Endothelial cell of umbilical vein (primary cell): ENCODE results near the gene CDKN1C. TPM values are rescaled to one million over a fixed set of nuclear protein-coding genes. Genes with fewer than 3 reads are reported as not detected.

Experiments
- BruUV-seq: library from RNA; stranded (reverse); fragments of 400-500 nt; replicated peaks from 2 replicates; lab custom pipeline; 2021; lab: Mats Ljungman, UMichigan
- CTCF ChIA-PET: fragments of 300-600, 350-600 bp; sonication (Branson Sonifier 250); formaldehyde crosslinking; loops from one replicate; lab custom pipeline; 2021; ENCODE audit warnings: antibody characterized with exemption, inconsistent platforms; lab: Charles Lee
- POLR2A ChIA-PET: fragments of 300-600, 350-600 bp; sonication (Branson Sonifier 250); formaldehyde crosslinking; loops from one replicate; lab custom pipeline; 2021; ENCODE audit warnings: antibody characterized with exemption, inconsistent platforms; lab: Charles Lee
- DNase-seq: peaks from one replicate; pipeline ENCODE4 v3.0.0-alpha.2; 2011; ENCODE audit warnings: low read depth, low spot score
- FAIRE-seq: peaks from 2 replicates; lab custom pipeline; 2011; peaks lifted over from hg19 to GRCh38; lab: Jason Lieb, UNC
- H2AFZ ChIP-seq: 2 replicates; pipeline ENCODE4 v1.6.0; 2012; ENCODE audit warnings: low read depth, low read length, control low read depth, inconsistent platforms
- H3K27ac ChIP-seq: 2 replicates; pipeline ENCODE4 v1.5.1; 2011; ENCODE audit warnings: low read depth, mild to moderate bottlenecking, control low read depth, low read length, moderate library complexity; ENCODE audit not compliant: insufficient read depth
- H3K27me3 ChIP-seq, 2 experiments: 2 replicates each; pipeline versions ENCODE4 v1.6.0 to v1.6.1; 2011; ENCODE audit warnings: low read length in 2 of 2, mixed read lengths in 1 of 2; ENCODE audit not compliant: control insufficient read depth in 2 of 2, insufficient read depth in 2 of 2
- H3K36me3 ChIP-seq, 2 experiments: 2 replicates in 1 of 2; 3 replicates in 1 of 2; pipeline ENCODE4 v1.5.1; 2011; ENCODE audit warnings: low read length in 2 of 2, mild to moderate bottlenecking in 1 of 2, moderate library complexity in 1 of 2; ENCODE audit not compliant: control insufficient read depth in 2 of 2, insufficient read depth in 2 of 2; ENCODE audit errors: extremely low read depth in 1 of 2
- H3K4me1 ChIP-seq: 3 replicates; pipeline ENCODE4 v1.5.1; 2011; ENCODE audit warnings: mild to moderate bottlenecking, low read length; ENCODE audit not compliant: control insufficient read depth, insufficient read depth; ENCODE audit errors: extremely low read depth
- H3K4me2 ChIP-seq: 2 replicates; pipeline ENCODE4 v1.6.1; 2011; ENCODE audit warnings: low read length, control low read depth, mixed read lengths; ENCODE audit not compliant: insufficient read depth
- H3K4me3 ChIP-seq, 3 experiments: fragments of 200-600 bp in 1 of 3; sonication (generic), shearing (Covaris generic) in 1 of 3; replicated peaks in 1 of 3; 2 replicates each; pipeline ENCODE4 v1.5.1; 2011 to 2016; ENCODE audit warnings: control low read depth in 3 of 3, low read length in 3 of 3, mild to moderate bottlenecking in 2 of 3, inconsistent platforms in 1 of 3, low read depth in 1 of 3, moderate library complexity in 1 of 3; ENCODE audit not compliant: insufficient read depth in 1 of 3
- H3K79me2 ChIP-seq: 2 replicates; pipeline ENCODE4 v1.6.0; 2012; ENCODE audit warnings: low read length, inconsistent platforms; ENCODE audit not compliant: control insufficient read depth, insufficient read depth
- H3K9ac ChIP-seq: replicated peaks from 2 replicates; pipeline ENCODE3; 2011; ENCODE audit warnings: low read length, control low read depth; ENCODE audit not compliant: insufficient read depth; ENCODE audit errors: extremely low read depth
- H3K9me1 ChIP-seq: replicated peaks from 3 replicates; pipeline ENCODE4 v1.6.0; 2011; ENCODE audit warnings: mild to moderate bottlenecking, low read length; ENCODE audit not compliant: control insufficient read depth, insufficient read depth; ENCODE audit errors: extremely low read depth
- H3K9me3 ChIP-seq: replicated peaks from 2 replicates; pipeline ENCODE4 v1.5.1; 2012; ENCODE audit warnings: low read length, inconsistent platforms; ENCODE audit not compliant: control insufficient read depth, insufficient read depth
- H4K20me1 ChIP-seq: replicated peaks from 2 replicates; pipeline ENCODE3; 2011; ENCODE audit warnings: mild to moderate bottlenecking, low read length; ENCODE audit not compliant: control insufficient read depth, insufficient read depth; ENCODE audit errors: extremely low read depth
- EZH2 ChIP-seq: IDR thresholded peaks from 2 replicates; pipeline ENCODE4 v1.6.1; 2012; ENCODE audit warnings: borderline replicate concordance, low read depth, mild to moderate bottlenecking, moderate library complexity, low read length, inconsistent platforms; ENCODE audit not compliant: severe bottlenecking
- FOS ChIP-seq: IDR thresholded peaks from 2 replicates; pipeline ENCODE4 v1.6.1; 2011; ENCODE audit warnings: mild to moderate bottlenecking, low read length, moderate library complexity, borderline replicate concordance; ENCODE audit not compliant: insufficient read depth
- GATA2 ChIP-seq: IDR thresholded peaks from 2 replicates; pipeline ENCODE4 v1.7.0; 2011; ENCODE audit warnings: low read depth, mild to moderate bottlenecking, moderate library complexity, mixed read lengths, low read length; ENCODE audit not compliant: insufficient read length, insufficient read depth
- JUN ChIP-seq: IDR thresholded peaks from 2 replicates; pipeline ENCODE4 v1.6.1; 2011; ENCODE audit warnings: borderline replicate concordance, low read depth; ENCODE audit not compliant: insufficient read length, insufficient read depth
- MYC ChIP-seq: IDR thresholded peaks from one replicate; pipeline ENCODE4 v1.6.1; 2011; ENCODE audit warnings: mild to moderate bottlenecking, low read depth, low read length
- POLR2A ChIP-seq: IDR thresholded peaks from 2 replicates; pipeline ENCODE4 v1.6.1; 2012; ENCODE audit warnings: low read depth, mild to moderate bottlenecking, control low read depth, low read length
- POLR2AphosphoS5 ChIP-seq: IDR thresholded peaks from 2 replicates; pipeline ENCODE4 v1.6.1; 2012; ENCODE audit warnings: low read depth, mild to moderate bottlenecking, control low read depth, low read length, moderate library complexity; ENCODE audit not compliant: insufficient read depth
- dilution Hi-C: fragments of 300-500 bp; cut with MboI; formaldehyde crosslinking; loops from one replicate; pipeline ENCODE4 v1.15.0; 2019; ENCODE audit warnings: low sequenced_read_pairs; ENCODE audit not compliant: extremely low pct_ligation_motif_present
- intact Hi-C: fragments of 100-400 bp; cut with micrococcal nuclease; formaldehyde crosslinking; loops from one replicate; pipeline ENCODE4 v1.10.0; 2022
- polyA plus RNA-seq, 4 experiments: library from polyadenylated mRNA; depleted of rRNA in 3 of 4; stranded (reverse) in 3 of 4; unstranded in 1 of 4; fragments of >200 nt; gene quantifications; 2 replicates each; pipeline versions ENCODE4 v1.2.1 to v1.2.3, GENCODE V29; 2011 to 2012; ENCODE audit warnings: missing spikeins in 1 of 4
- total RNA-seq: library from RNA; stranded (reverse); gene quantifications from 2 replicates; pipeline ENCODE4 v1.2.3, GENCODE V29; 2021
- TF ChIP-seq, protein P1 (sequence below), 2 donors: IDR thresholded peaks; 1 replicate in 1 of 2; 2 replicates in 1 of 2; pipeline ENCODE4 v1.5.1; 2011; ENCODE audit warnings: low read length in 2 of 2, mild to moderate bottlenecking in 2 of 2, moderate library complexity in 2 of 2, control low read depth in 1 of 2, inconsistent platforms in 1 of 2, low read depth in 1 of 2; ENCODE audit not compliant: insufficient read depth in 1 of 2; ENCODE audit errors: extremely low read depth in 1 of 2

Gene CDKN1C
- total and polyA plus RNA-seq, 2 donors (not counting 3 experiments of a cell fraction or from before 2014, with no cell fraction given): 4.1 to 9.0 TPM

- ChIA-PET POLR2A (no interaction called here), CTCF (no interaction called here)
- BruUV-seq: no TSS peak
- Histone ChIP-seq H3K27me3 (peaks cover 21 to 26% of the 10 kb centered on the region in 2 experiments), H3K9me1 (no peaks in the 10 kb centered on the region), H3K36me3 (no peaks in the 10 kb centered on the region), H3K9me3 (no peaks in the 10 kb centered on the region), H3K4me2 (no peak overlapping the region), H4K20me1 (no peaks in the 10 kb centered on the region), H3K4me3 (no peak overlapping the region), H3K4me1 (no peaks in the 10 kb centered on the region), H2AFZ (no peak overlapping the region), H3K79me2 (no peaks in the 10 kb centered on the region), H3K9ac (no peak overlapping the region), H3K27ac (no peak overlapping the region)
- dilution Hi-C loops: no loop called here
- TF ChIP-seq, protein P1, sequence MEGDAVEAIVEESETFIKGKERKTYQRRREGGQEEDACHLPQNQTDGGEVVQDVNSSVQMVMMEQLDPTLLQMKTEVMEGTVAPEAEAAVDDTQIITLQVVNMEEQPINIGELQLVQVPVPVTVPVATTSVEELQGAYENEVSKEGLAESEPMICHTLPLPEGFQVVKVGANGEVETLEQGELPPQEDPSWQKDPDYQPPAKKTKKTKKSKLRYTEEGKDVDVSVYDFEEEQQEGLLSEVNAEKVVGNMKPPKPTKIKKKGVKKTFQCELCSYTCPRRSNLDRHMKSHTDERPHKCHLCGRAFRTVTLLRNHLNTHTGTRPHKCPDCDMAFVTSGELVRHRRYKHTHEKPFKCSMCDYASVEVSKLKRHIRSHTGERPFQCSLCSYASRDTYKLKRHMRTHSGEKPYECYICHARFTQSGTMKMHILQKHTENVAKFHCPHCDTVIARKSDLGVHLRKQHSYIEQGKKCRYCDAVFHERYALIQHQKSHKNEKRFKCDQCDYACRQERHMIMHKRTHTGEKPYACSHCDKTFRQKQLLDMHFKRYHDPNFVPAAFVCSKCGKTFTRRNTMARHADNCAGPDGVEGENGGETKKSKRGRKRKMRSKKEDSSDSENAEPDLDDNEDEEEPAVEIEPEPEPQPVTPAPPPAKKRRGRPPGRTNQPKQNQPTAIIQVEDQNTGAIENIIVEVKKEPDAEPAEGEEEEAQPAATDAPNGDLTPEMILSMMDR (IDR thresholded peaks at IDR 0.05; ENCODE audit: extremely low read depth in 1 of 2, insufficient read depth in 1 of 2, low read depth in 1 of 2, low read length in 2 of 2): no peak
- TF ChIP-seq JUN: no peak
- TF ChIP-seq GATA2: no peak
- no peak for TF ChIP-seq POLR2AphosphoS5
- TF ChIP-seq POLR2A: no peak
- no peak for TF ChIP-seq MYC
- no peak for TF ChIP-seq FOS
- no peak for TF ChIP-seq EZH2
- FAIRE-seq (no peak), DNase-seq (no peak)
- intact Hi-C loops: no loop called here
These were observed 25.9 kb downstream of the CDKN1C start for GRCh38 chr11:2859699-2860037.
